ENCODE data around the gene EGLN3.
"Not testable (repeated sequence)": the region's sequence is repeated elsewhere in the genome, so short reads cannot be mapped to it uniquely, and the experiment has no call there.

EGLN3 gene

DNA sequence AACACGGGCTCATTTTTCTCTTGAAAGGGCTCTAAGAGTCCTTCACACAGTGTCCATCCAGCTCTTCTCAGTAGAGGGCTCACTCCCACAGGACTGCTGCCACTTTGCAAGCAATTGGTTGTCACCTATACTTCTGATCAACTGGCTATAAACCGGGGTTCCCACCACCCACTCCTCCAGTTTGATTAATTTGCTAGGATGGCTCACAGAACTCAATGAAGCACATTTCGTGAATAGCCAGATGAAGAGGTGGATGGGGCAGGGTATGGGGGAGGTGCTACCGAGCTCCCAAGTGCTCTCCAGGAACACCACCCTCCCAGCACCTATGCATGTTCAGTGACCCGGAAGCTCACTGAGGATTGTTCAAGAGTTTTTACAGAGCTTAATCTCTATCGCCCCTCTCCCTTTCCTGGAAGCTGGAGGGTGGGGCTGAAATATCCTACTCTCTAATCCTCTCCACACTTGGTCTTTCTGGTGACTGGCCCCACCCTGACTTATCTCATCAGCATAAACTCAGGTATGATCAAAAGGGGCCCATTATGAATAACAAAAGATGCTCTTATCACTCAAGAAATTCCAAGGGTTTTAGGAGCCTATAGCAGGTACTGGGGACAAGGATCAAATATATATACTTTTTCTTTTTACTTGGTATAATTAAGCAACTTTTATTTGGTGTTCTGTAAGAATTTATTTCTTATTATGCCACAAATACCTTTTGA is 13.9 kb upstream of the EGLN3 start:
- H3K27ac ChIP-seq: no peak overlapping the region
- TF ChIP-seq, protein P1, sequence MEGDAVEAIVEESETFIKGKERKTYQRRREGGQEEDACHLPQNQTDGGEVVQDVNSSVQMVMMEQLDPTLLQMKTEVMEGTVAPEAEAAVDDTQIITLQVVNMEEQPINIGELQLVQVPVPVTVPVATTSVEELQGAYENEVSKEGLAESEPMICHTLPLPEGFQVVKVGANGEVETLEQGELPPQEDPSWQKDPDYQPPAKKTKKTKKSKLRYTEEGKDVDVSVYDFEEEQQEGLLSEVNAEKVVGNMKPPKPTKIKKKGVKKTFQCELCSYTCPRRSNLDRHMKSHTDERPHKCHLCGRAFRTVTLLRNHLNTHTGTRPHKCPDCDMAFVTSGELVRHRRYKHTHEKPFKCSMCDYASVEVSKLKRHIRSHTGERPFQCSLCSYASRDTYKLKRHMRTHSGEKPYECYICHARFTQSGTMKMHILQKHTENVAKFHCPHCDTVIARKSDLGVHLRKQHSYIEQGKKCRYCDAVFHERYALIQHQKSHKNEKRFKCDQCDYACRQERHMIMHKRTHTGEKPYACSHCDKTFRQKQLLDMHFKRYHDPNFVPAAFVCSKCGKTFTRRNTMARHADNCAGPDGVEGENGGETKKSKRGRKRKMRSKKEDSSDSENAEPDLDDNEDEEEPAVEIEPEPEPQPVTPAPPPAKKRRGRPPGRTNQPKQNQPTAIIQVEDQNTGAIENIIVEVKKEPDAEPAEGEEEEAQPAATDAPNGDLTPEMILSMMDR (conservative IDR thresholded peaks at IDR 0.05; ENCODE audit: low read depth): no peak
- ChIA-PET POLR2A (ENCODE audit: low non-redundant PET) (no interaction called here), CTCF (interaction anchor here (0.7 to 1.2 kb wide), 2 partner anchors 17 to 134 kb away, joined by 3 to 4 read pairs; no protein-coding TSS in a partner anchor)
- DNase-seq (ENCODE audit: low spot score): no peak

DNA sequence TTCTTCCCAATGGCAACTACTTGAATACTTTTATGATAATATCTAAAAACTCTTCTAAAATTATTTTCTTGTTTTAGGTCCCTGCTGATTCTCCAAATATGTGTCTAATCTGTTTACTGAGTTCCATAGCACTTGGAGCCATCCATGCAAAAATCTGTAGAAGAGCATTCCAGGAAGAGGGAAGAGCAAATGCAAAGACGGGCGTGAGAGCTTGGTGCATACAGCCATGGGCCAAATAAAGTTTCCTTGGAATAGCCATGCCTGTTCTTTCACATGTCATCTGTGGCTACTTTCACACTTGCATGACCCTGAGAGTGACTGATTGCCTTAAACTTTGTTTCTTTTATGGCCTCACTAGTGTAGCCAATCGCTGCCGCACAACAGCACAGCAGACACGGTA is 13.0 kb upstream of the EGLN3 start:
- no peak overlapping the region for H3K27ac ChIP-seq
- TF ChIP-seq, protein P1 (conservative IDR thresholded peaks at IDR 0.05; ENCODE audit: low read depth): no peak
- POLR2A ChIA-PET (ENCODE audit: low non-redundant PET): no interaction called here
- CTCF ChIA-PET: interaction anchor here (0.7 kb wide), 1 partner anchor 18 kb away, joined by 3 read pairs; no protein-coding TSS in a partner anchor
- DNase-seq (ENCODE audit: low spot score): no peak

DNA sequence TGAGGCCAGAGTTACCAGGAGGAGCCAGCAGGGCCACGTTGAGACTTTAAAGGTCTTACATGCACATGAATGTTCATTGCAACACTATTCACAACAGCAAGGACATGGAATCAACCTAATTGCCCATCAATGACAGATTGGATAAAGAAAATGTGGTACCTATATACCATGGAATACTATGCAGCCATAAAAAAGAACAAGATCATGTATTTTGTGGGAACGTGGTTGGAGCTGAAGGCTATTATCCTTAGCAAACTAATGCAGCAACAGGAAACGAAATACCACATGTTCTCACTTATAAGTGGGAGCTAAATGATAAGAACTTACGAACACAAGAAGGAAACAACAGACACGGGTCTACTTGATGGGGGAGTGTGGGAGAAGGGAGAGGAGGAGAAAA is 11.6 kb upstream of the EGLN3 start:
- H3K27ac ChIP-seq; POLR2A ChIA-PET (ENCODE audit: low non-redundant PET): not testable (repeated sequence)
- CTCF ChIA-PET: interaction anchor here (0.6 to 0.7 kb wide), 2 partner anchors 13 to 232 kb away, joined by 3 read pairs; no protein-coding TSS in a partner anchor

DNA sequence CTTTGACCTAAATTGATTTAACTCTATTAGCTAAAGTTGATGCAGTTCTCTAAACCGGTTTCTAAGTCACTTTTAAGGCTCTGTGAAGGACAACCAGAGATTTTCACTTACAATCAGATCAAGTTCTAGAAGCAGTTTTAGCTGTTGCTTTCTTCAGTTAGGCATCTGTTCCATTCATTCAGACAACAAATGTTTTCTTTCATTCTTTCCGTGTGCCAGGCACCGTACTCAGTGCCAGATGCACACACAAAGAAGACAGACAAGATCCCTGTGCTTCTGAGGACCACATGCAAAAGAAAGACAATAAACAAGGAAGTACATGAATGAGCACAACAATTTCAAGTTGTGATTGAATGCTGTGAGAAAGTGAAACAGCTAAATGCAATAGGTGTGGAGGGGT is 11.1 kb upstream of the EGLN3 start:
- DNase-seq (ENCODE audit: low spot score): no peak
- no peak overlapping the region for H3K27ac ChIP-seq
- TF ChIP-seq, protein P1 (conservative IDR thresholded peaks at IDR 0.05; ENCODE audit: low read depth): no peak
- ChIA-PET CTCF (interaction anchor here (0.7 kb wide), 1 partner anchor 14 kb away, joined by 3 read pairs; no protein-coding TSS in a partner anchor), POLR2A (ENCODE audit: low non-redundant PET) (no interaction called here)

More for the DNA sequence above, 11.6 kb upstream of the EGLN3 start:
- not testable (repeated sequence) for DNase-seq (ENCODE audit: low spot score)

DNA sequence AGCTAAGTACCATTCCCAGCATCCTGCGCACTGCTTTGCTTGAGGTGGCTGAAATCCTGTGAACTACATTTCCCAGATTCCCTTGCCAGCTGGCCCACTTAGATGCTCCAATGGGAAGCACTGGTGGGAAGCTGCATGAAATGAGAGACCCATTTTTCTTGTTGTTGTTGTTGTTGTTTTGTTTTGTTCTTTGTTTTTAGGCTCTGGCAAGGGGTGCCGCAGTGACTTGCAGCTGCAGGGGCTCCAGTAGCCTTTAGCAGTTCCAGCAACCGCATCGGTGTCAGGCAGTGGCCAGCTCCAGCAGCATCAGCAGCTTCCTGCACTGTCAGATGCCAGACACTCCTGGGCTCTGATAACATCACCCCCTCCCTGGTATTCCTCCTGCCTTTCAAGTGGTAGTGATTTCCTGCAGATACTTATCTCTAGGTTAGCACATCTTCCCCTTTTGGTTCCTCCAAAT is 8.8 kb upstream of the EGLN3 start:
- CTCF ChIA-PET: no interaction called here
- TF ChIP-seq, protein P1 (conservative IDR thresholded peaks at IDR 0.05; ENCODE audit: low read depth): no peak
- DNase-seq (ENCODE audit: low spot score): no peak
- H3K27ac ChIP-seq: no peak overlapping the region
- POLR2A ChIA-PET (ENCODE audit: low non-redundant PET): interaction anchor here (0.5 kb wide), 1 partner anchor 12 kb away, joined by 3 read pairs; no protein-coding TSS in a partner anchor

DNA sequence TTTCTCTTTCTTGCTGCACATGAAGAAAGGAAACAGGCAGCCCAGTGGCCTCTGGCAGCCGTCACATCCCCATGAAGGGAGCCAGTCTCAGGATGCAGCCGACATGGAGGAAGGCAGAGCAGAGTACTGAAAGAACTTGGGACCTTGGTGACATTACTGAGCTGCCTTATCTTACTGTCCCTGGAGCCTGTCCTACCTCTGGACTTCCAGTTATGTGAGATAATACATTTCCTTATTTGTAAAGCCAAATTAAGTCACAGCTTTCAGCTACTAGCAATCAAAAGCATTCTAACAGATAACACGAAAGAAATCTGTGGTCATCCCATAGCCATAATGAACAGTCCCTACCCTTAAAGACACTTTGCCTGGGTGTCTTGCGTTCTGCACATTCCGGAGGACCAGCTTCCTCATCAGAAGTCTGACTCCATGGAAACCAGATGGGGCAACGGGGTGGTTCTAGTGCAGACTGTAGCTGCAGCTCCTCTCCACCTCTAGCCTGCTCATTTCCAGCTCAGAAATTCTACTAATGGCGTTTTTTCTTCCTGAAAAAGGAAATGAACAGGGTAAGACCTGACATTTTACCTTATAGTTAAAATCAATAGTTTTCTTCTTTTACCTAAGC is 7.8 kb upstream of the EGLN3 start:
- DNase-seq (ENCODE audit: low spot score): no peak
- no peak overlapping the region for H3K27ac ChIP-seq
- TF ChIP-seq, protein P1 (conservative IDR thresholded peaks at IDR 0.05; ENCODE audit: low read depth): no peak
- ChIA-PET POLR2A (ENCODE audit: low non-redundant PET) (no interaction called here), CTCF (no interaction called here)

DNA sequence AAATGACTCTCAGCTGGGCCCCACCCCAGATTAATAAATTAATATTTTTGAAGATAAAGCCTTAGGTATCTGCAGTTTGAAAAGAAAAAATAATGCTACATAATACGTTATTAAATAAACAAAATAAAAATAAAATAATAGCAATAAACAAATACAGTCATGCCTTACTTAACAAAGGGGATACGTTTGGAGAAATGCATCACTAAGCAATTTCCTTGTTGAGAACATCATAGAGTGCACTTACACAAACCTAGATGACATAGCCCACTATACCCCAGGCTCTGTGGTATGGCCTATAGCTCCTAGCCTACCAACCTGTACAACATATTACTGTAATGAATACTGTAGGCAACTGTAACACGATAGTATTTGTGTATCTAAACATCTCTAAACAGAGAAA is 7.1 kb upstream of the EGLN3 start:
- TF ChIP-seq, protein P1 (conservative IDR thresholded peaks at IDR 0.05; ENCODE audit: low read depth): no peak
- no peak for DNase-seq (ENCODE audit: low spot score)
- ChIA-PET CTCF (no interaction called here), POLR2A (ENCODE audit: low non-redundant PET) (no interaction called here)
- H3K27ac ChIP-seq: no peak overlapping the region

All from RWPE1 (cell line).